22Rv1 (cell line): ENCODE data around the gene TRIP10.

ENCODE experiments used
- H3K27ac ChIP-seq: fragments of 450-650 bp; 2 replicates; pipeline ENCODE4 v1.5.1; 2017
- ZFX ChIP-seq: fragments of 450-650 bp; IDR thresholded peaks from 2 replicates; pipeline ENCODE4 v1.6.1; 2017; ENCODE audit warnings: antibody characterized with exemption, borderline replicate concordance
- TF ChIP-seq, protein P1 (sequence below): fragments of 450-650 bp; IDR thresholded peaks from 2 replicates; pipeline ENCODE4 v1.5.1; 2017; ENCODE audit warnings: mild to moderate bottlenecking

TRIP10 gene

DNA sequence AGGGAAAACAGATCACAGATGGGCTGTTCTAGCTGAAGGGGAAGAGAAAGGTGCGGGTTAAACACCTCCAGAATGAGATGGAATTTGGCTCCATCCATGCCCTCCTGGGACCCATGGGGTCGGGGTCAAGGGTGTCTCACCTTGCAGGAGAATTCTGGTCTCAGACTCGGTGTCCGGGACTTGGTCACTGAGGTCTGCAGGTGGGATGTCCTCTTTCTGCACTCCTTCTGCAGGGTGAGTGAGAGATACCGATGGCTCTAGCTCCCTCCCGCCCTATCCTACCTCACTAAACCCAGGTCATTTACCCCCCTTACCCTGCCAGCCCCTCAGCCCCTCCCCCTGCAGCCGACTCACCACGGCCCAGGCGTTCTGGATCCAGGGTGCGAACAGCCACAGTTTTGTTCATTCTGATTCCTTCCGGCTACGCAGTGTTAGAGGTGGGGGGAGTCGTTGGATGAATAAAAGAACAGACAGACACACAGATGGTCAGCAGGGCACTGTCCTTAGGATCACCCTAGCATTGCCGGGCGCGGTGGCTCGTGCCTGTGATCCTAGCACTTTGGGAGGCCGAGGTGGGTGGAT, 43.1 kb upstream of the TRIP10 start:
- H3K27ac ChIP-seq = no peak overlapping the region
- no peak for TF ChIP-seq ZFX
- TF ChIP-seq, protein P1, sequence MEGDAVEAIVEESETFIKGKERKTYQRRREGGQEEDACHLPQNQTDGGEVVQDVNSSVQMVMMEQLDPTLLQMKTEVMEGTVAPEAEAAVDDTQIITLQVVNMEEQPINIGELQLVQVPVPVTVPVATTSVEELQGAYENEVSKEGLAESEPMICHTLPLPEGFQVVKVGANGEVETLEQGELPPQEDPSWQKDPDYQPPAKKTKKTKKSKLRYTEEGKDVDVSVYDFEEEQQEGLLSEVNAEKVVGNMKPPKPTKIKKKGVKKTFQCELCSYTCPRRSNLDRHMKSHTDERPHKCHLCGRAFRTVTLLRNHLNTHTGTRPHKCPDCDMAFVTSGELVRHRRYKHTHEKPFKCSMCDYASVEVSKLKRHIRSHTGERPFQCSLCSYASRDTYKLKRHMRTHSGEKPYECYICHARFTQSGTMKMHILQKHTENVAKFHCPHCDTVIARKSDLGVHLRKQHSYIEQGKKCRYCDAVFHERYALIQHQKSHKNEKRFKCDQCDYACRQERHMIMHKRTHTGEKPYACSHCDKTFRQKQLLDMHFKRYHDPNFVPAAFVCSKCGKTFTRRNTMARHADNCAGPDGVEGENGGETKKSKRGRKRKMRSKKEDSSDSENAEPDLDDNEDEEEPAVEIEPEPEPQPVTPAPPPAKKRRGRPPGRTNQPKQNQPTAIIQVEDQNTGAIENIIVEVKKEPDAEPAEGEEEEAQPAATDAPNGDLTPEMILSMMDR = no peak

DNA sequence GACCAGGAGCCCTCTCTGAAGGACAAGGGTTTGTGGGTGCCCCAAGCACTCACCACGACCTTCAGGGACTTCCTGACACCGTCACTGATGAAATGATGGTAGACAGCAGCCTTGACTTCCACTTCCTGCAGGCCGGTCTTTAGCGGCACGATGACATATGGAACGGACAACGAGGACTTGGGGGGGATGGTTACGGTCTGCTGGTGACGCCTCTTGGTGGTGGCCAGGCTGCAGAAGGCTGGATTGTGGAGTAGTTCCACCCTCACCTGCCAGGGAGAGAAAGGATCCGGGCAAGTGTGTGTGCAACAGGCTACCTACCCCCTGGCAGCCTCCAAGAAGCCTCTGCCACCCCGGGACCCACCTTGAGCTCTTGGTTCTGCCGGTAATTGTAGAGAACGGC, 42.2 kb upstream of the TRIP10 start:
- H3K27ac ChIP-seq = no peak overlapping the region
- TF ChIP-seq ZFX = no peak
- TF ChIP-seq, protein P1 = no peak

DNA sequence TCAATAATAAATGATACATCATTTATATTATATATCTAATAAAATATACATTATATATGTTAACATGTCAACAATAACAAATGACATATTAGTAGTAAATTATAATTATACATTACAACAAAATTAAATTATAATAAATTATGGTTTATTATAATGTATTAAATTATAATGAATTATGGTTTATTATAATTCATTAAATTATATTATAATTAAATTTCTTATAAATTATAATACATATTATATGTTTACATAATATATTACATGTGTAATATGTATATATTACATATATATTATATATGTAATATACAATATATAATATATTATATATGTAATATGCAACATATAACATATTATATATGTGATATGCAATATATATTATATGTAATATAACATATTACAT, 39.5 kb upstream of the TRIP10 start:
- TF ChIP-seq ZFX = no peak
- TF ChIP-seq, protein P1 = no peak
- no peak overlapping the region for H3K27ac ChIP-seq

DNA sequence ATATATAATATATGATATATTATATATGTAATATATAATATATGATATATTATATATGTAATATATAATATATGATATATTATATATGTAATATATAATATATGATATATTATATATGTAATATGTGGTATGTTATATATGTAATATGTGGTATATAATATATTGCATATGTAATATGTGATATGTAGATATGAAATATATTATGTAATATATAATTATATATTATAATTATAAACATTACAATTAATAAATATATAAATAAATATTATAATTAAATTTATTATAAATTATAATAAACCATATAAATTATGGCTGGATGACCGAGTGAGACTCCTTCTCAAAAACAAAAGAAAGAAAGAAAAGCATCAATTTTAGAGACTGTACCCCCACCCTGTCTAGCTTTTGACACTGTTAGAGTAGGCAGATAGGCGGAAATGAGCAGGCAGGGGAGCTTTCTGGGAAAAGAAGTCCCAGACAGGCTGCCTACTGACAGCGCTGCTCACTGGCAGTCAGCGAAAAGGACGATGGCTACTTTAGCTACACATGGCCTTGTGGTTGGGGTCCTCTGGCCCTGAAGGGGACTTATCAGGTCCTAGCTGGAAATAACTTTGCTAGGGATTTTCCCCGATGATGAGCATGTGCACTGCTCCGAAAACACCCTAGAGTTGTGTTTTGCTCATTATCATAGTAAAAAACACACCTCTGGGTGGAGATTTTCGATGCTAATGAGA, 38.7 kb upstream of the TRIP10 start:
- no peak overlapping the region for H3K27ac ChIP-seq

DNA sequence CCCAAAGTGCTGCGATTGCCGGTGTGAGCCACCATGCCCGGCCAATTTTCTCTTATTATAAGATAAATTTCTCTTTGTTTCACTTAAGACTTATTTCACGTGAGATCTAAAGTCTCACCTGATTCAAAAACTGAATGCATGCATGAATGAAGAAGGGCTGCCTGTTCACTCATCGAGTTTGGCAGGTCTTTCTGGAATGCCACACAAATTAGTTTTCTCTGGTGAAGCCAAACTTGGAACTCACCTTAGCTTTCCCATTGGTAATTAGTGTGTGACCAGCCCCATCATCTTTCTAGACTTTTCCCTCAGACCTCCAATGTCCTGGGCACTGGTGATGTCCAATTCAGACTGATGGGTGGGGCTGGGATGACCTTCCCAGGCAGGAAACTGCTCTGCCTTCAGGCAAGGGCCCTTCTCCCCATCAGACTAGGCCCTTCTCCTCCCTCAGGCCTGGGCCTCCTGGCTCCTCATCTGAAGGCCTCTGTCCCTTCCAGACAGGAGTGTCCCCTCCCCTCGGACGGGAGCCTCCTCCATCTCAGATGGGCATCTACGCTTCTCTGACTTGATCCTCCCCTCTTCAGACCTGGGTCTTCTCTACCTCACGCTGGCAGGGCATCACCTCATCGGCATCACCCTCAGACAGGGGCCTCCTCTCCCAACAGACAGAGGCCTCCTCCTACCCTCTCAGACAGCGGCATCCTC, 33.4 kb upstream of the TRIP10 start:
- no peak for TF ChIP-seq ZFX
- TF ChIP-seq, protein P1 = no peak
- H3K27ac ChIP-seq = no peak overlapping the region

More for the DNA sequence above, 38.7 kb upstream of the TRIP10 start:
- no peak for TF ChIP-seq ZFX
- TF ChIP-seq, protein P1 = no peak

DNA sequence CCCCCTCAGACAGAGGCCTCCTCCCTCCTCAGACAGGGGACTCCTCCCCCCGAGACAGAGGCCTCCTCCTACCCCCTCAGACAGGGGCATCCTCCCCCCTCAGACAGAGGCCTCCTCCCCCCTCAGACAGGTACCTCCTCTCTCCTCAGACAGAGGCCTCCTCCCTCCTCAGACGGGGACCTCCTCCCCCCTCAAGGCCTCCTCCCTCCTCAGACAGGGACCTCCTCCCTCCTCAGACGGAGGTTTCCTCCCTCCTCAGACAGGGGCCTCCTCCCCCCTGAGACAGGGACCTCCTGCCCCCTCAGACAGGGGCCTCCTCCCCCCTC, 32.9 kb upstream of the TRIP10 start:
- TF ChIP-seq ZFX = no peak
- TF ChIP-seq, protein P1 = no peak
- no peak overlapping the region for H3K27ac ChIP-seq
